DOHH2 (cell line): Measurements from ENCODE around the gene PEAK1.

Source experiments
- CTCF ChIP-seq: fragments of 200-600 bp; sonication (generic); IDR thresholded peaks from one replicate; pipeline ENCODE4 v1.5.1; 2014; ENCODE audit warnings: antibody characterized with exemption, mild to moderate bottlenecking, low read depth, low read length; ENCODE audit not compliant: poor library complexity, severe bottlenecking
- EZH2phosphoT487 ChIP-seq: fragments of 200-600 bp; sonication (generic); IDR thresholded peaks from 2 replicates; pipeline ENCODE4 v1.6.1; 2017; ENCODE audit warnings: borderline replicate concordance, mild to moderate bottlenecking, antibody characterized with exemption, low read length, moderate library complexity, mixed read lengths

- TF ChIP-seq EZH2phosphoT487 (no peak), CTCF (no peak)
Measured at GRCh38 chr15:77392762-77393470, 27.0 kb downstream of the PEAK1 start.
